Measurements from ENCODE around the gene TANC1.
"Not testable (repeated sequence)": the region's sequence is repeated elsewhere in the genome, so short reads cannot be mapped to it uniquely, and the experiment has no call there.

The TANC1 gene

DNA sequence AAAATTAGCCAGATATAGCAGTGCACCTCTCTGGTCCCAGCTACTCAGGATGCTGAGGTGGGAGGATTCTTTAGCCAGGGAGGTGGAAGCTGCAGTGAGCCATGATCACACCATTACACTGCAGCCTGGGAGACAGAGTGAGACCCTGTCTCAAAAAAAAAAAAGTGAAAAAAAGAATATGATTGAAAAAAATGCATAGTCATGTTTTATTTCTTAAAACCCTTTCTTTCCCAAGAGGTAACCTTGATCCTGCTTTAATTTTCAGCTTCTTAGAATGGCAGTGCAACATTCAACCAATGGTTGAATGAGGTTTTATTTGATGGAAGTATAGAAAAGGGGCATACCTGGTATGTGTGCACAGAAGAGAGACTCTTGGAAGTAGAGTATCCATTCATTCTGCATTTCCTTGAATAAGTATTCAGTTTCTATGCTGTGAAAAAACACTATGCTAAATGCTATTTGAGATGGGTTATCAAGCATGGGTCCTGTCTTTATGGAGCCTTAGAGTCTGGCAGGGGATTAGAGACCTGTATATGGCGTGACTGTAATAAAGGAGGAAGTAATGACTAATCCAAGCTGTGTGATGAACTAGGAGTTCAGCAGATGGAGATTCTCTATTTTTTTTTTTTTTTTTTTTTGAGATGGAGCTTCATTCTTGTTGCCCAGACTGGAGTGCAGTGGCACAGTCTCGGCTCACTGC, 171.8 kb downstream of the TANC1 start:
- peak; percentile 90 for DNase-seq (ENCODE audit: low read depth)

DNA sequence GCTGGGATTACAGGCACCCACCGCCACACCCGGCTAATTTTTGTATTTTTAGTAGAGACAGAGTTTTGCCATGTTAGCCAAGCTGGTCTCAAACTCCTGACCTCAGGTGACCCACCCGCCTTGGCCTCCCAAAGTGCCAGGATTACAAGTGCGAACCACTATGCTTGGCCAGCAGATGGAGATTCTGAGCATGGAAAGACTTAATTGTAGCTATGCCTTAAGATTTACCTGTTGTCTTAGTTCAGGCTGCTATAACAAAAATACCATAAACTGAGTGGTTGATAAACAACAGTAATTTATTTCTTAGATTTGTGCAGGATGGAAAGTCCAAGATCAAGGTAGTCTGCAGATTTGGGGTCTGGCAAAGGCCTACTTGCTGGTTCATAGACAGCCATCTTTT, 172.4 kb downstream of the TANC1 start:
- DNase-seq (ENCODE audit: low read depth): not testable (repeated sequence)

DNA sequence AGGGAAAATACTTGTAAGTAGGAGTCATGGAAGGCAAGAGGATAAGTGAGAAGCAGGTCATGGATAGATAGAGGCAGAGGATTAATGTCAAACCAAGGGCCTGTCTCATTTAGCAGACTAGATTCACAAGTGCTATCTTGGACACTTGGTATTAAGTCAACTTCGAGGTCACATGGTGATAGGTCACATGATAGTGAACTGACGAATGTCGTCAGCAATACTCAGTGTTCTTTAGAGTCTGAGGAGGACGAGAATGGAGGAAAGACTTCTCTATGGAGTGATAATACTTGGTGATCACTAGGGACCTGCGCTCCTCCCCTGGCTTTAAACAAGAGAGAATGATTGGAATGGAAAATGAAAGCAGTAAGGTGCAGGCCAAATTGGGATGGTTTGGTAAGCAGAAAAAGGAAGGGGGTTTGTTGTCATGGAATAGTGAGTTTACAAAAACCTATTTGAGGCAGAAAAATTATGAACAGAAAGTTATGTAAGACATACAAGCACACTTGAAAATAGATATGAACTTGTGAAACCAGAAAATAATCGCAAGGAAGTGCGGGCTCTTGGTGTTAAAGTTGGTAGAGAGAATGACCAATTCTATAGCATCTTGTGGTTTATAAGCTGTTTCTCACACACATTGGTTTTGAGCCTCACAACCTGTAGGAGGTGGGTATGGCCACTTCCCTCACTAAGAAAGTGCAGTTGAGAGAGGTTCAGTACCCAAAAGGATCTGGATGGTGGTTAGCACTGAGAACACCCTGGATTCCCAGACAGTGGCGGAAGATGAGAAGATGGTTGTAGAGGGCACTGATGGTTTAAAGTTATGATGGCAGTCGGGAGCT, 176.6 kb downstream of the TANC1 start:
- DNase-seq (ENCODE audit: low read depth): no peak

DNA sequence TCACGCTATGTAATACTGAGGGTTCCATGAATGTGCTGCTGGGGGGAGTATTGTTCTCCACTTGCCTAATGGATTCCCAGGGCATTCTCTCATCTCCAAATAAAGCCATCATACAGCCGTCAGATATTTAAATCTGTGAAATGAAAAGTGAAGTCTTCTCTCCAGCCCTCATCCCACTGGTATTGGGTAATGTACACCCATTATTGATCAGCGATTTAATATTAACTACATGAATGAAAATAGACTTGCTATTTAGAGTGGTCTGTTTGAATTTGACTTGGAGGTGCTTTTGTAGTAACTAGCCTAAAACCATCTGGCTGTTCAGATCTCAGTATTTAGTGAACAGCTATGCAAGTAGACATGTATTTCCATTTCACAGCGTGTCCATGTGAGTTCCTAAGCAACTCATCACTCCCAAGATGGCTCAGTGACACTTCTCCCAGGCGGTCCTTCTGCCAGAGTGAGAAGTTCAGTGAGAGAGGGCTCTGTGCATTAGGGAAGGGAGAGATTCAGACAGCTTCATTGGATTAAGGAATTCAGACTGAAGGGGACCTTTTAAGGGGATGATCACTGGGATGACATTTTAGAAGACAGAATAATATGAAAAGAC, 177.4 kb downstream of the TANC1 start:
- no peak for DNase-seq (ENCODE audit: low read depth)

DNA sequence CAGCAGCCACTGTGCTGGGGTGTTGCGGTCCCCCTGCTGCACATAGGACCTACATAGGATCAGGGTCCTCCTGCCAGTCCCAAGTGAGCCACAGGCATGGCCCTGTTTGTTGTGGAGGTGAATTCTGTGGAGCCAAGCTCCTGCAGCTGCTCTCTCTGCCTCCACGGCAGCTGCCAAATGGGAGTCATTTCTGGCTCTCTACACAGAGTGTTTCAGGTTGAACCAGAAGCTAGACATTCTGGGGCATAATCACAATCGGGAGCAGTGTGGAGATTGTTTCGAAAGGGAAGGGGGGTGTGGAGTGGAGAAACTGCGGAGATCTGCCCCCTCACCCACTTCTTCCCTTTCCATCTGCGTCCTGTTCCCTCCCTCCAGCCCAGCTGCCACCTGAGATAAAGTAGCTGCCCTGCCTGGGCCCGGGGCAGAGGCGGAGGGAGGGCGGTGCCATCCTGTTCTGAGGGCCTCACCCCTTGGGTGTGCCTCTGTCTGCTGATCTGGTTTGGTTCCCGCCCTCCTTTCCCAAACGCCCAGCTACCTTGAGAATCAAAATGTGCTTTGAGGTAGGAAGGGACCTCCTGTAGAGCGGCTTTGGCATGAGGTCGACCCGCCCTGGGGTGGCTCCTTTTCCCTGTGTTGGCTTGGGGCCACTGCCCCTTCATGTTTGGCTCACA, 178.7 kb downstream of the TANC1 start:
- no peak for DNase-seq (ENCODE audit: low read depth)

DNA sequence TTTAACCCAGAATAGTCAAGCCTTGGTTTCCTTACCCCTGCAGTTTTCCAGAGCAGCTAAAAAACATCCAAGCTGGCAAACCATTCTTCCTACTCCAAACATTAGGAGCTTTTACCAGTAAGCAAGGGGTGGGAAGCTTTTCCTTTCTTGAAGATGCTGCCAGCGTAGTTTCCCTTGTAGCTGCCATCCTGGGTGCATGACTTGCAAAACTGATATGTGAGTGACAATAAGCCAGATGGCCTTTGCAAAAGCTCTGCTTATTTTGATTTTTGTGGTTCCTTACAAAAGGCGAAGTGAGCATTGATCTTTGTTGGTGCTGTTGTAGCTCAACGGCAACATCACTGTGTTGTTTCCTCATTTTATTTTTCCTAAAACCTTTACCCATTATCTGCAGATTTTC, 179.2 kb downstream of the TANC1 start:
- no peak for DNase-seq (ENCODE audit: low read depth)

DNA sequence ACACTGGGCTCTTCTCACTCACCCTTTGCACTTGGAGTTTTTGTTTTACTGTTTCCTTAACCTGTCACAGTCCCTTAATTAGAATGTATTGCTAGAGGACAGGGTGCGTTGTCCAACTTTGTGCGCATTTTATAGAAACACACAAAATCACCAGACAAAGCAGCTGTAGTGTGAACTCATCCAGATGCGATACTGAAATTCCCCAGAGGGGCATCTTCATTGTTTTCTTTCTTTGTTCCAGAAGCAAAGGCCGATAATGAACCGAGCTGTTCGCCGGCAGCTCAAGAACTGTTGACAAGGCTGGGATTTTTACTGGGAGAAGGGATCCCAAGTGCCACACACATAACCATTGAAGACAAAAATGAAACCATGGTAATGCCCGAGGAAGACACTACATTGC, 180.5 kb downstream of the TANC1 start:
- no peak for DNase-seq (ENCODE audit: low read depth)

DNA sequence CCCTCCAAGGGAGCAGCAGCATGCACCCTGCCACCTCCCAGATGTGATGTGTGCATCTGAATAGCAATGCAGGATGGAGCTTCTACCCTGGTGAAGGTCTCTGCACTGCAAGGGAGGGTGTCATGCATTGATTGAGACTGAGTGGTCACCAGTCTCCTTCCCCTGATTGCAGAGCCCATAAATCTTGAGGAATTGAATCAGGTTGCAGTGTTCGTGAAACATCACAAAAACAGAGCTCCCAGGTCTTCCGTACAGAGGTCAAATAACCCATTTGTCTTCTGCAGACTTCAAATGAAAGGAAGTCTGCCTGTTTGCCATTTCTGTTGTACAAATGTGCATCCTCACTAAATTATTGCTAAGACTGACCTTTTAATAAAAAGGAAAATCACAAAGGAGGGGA, 181.3 kb downstream of the TANC1 start:
- DNase-seq (ENCODE audit: low read depth): no peak

DNA sequence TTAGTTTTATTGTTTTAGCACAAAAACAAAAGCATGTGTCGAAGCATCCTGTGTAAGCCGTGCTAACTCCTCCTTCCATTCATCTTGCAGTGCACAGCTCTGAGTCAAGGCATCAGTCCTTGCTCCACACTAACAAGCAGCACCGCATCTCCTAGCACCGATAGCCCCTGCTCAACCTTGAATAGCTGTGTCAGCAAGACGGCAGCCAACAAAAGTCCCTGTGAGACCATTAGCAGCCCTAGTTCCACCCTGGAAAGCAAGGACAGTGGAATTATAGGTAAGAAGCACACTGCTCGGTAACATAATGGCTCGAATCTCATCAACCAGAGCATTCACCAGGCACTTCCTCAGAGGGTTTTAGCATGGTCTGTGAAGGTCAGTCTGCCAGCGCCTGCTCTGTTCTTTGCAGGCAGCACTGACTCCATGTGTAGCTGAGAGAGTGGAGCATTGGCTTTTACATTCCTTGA, 181.9 kb downstream of the TANC1 start:
- DNase-seq (ENCODE audit: low read depth): peak; percentile 39

DNA sequence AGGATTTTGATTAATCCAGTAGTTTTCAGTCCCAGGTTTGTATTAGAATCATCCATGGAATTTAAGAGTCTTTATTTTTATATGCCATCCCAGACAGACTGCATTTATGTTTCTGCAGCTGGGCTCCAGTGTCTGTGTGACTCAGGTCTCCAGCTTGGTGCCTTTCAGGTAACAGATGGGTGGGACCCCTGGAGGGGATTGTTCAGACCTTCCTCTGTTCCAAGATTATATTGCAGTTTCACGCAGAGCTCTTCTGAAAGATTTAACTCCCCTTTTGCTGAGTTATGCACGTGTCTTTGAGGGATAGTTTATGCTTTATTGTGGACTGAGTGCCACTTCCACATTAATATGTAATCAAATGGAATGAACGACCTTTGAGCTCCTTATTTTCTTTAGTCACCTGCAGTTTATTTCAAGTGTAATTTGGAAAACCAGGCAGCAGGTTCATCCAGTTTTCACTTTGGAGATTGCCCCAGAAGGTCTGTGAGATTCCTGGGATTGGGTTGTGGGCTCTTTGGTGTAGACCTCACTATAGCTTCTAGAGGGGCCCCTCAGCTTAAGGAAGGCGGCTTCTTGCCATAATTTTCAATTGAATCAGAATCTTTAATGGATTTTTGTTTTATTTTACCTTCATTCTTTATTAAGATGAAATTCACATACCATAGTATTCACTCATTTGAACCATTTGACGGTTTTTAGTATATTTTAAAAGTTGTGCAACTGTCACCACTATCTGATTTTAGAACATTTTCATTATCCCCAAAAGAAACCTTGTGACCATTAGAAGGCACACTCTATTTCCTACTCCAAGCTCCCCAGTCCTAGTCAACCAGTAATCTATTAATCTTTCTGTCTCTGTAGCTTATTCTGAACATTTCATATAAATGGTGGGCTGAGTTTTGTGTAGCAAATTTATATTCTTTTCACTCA, 183.0 kb downstream of the TANC1 start:
- DNase-seq (ENCODE audit: low read depth): no peak

DNA sequence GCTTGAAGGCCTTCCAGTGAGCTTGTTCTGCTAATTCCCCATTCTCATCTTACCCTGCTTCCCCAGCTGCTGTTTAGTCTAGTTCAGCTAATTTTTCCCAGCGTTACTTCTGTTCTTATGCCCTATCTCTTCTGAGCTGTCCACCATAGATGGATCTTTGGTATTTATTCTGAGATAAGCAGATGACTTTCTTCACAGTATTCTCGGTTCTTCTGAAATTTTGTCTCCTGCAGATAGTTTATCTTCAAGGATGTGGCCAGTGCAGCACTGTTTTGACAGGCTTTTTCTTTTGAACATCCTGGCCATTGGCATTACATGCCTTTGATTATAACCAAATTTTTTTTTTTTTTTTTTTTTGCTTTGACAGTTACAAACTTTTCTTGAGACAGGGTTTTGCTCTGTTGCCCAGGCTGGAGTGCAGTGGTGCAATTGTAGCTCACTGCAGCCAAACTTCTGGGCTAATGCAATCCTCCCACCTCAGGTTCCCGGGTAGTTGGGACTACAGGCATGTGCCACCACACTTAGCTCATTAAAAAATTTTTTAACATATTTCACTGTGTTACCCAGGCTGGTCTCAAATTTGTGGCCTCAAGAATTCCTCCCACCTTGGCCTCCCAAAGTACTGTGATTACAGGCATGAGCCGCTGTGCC, 183.8 kb downstream of the TANC1 start:
- no peak for DNase-seq (ENCODE audit: low read depth)

DNA sequence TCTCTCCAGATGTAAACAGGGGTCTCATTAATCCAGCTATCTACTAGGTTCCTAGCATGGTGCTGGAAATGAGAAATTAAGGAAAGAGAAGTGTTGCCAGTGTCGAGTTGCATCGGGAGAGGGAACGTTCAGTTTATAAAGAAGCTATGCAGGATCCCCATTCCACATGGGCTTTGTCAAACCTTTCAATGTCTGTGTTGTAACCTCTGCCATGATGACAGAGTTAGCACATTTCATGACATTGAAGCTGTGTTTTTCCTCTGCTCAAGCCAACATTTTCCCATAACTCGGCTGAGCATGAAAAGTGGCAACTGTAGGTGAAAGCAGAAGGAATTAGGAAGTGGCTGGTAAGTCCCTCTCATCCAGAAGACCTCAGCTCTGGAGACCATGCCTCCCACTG, 184.6 kb downstream of the TANC1 start:
- DNase-seq (ENCODE audit: low read depth): no peak

DNA sequence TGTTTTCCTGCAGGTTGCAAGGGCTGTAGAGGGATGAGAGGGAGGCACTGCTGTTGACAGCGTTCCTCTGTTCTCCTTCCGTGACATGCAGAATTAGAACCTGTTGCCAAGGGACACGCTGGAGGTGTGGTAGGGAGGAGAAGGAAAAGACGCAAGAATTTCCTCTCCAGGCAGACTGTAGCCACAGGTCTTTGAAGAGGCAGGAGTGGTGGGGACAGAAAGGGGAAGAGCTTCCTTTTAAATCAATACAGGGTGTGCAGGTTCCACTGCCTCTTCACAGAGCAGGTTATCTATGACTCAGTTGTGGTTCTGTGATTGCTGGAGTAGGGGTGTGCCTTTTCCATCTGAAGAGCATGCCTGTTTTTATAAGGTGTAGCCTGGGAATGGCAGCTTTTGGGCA, 185.0 kb downstream of the TANC1 start:
- no peak for DNase-seq (ENCODE audit: low read depth)

DNA sequence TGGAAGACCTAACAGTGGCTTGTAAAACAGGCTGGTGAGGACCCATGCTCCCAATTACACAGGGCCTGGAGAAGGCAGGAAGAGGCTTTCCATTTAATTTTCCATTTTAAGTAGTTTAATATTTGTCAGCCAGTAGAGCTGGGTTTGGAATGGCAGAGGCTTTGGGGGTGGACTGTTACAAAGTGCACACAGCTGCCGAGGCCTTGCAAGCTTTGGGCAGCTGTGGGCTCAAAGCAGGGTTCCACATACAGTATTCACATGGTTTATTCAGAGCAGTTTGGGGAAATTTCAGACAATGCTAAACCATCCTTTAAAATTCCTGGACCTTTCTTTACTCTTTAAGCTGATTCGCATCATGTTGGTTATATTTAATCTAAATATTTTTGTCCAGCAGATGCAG, 185.5 kb downstream of the TANC1 start:
- no peak for DNase-seq (ENCODE audit: low read depth)

DNA sequence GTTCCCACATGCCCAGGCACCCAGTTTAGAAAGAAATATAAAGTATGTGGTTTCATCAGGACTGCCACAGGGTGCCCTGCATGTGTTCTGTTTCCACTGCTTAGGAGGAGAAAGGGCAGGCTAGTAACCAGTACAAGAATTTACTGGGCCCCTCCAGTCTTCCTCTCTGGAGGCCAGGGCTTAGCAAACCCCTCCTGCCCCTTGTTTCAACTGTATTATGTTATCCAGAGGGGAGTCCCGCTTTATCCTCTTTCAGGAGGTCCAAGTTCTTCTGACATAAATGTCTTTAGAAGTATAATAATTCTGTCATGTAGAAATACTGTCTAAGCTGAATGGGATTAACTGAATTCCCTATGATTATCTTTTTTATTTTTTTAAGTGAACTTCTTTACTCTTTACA, 185.9 kb downstream of the TANC1 start:
- no peak for DNase-seq (ENCODE audit: low read depth)

DNA sequence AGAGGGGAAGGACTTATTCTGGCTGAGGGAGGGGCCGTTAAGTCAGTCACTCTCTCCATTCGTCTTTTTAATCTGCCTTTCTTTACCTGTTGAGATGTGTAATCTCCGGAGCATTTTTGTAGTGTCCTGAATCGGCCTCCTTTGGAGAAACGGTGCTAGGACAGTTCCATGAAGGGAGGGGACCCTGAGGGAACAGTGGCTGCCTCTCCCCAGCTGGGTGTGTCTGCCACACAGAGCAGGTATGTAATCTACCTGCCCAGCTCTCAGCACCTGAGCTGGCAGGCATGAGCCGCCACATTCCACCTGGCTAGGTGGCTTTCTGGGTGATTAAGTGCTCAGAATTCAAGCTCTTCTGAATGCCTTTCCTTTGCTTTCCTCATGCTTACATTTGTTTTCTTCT, 186.9 kb downstream of the TANC1 start:
- no peak for DNase-seq (ENCODE audit: low read depth)

DNA sequence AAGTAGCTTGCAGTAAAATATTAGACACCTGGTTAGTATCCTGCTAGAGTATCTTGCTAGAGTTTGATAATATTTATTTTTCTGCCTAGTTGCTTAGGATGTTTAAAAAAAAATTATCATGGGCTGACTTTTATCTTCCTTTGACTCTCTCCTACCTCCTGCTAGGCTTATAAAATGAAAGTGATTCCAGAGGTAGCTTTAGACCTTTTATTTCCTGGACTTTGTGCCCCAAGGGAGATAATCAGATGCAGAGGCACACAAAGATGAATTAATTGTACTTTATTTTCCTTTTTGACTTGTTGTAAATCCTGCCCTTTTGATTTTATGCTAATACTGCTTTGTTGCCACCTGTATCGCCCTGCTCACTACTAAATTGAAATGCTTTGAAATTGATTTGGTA, 187.4 kb downstream of the TANC1 start:
- no peak for DNase-seq (ENCODE audit: low read depth)

DNA sequence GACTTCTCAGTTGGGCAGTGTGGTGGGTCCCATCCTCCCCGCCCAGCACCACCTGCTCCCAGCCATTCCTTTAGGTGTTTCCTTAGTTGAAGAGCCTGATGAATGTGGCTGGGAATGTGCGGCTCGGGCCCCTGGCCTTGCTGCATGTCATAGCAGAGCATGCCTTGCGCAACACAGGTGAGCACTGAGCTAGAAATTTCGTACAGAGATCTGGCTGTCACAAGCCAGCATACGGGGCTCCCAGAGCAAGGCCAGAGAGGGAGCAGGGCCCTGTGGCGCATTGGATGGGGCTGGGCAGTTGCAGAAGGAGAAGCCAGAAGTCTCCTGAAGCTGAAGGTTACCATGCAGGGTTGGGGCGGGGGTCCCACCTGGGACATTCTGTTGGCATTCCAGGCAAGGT, 188.4 kb downstream of the TANC1 start:
- no peak for DNase-seq (ENCODE audit: low read depth)

DNA sequence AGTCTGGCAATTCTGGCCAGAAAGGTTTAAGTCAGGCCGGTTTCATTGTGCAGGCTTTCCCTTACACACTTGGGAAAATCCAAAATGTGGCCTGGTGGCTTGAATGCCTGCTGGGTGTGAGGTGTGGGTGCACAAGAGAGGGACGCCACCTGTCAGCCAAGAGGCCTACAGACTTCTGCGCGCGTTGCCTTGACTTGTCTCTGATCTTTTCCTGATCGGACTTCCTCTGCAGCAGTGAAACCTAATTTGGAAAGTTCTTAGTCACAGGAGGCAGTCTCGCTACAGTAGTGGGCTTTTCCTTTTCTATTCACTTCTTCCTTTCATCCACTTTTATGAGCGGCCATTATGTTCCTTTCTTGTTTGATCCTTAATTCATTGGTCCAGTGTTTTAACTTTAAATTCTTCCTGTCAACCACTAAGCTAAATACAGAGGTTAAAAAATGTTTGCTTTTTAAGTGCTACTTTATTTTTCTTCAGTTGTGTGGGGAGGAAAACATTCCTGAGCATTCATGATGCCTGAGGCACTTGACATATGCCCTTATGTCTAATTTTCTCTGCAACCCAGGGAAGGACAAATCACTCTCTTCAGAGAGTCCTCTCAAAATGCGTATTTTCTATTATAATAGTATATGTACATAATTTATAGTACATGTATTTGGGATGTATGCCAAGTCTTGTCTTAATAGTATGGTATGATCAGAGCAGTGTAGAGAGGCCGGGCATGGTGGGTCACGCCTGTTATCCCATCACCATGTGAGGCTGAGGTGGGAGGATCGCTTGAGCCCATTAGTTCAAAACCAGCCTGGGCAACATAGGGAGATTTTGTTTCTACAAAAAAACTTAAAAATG, 189.1 kb downstream of the TANC1 start:
- peak; percentile 70 for DNase-seq (ENCODE audit: low read depth)

DNA sequence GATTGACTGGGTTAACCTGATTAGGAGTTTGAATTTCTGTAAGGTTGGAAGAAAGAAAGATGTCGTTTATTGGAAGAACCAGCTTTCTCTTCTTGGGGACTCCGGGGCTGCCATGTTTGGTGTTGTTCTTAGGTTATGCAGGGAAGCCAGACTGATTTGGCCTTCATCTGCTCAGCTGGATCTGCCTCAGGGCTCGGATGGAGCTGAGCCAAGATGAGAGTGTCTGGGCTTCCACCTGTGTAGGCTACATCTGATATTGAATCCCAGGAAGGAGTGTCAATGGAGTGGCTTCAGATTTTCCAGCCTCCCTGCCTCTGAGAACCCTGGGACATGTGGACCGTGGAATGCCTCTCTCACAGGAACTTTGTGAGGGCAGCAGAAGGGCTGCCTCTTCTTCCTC, 192.0 kb downstream of the TANC1 start:
- no peak for DNase-seq (ENCODE audit: low read depth)
